ENCODE data around the gene SORCS1.

GRCh38 chr10:106804992-106805582 lies 359.4 kb downstream of the SORCS1 start:
- TF ChIP-seq CTCF (IDR thresholded peaks at IDR 0.05; ENCODE audit: insufficient read depth, low read depth, low read length) = no peak
- TF ChIP-seq EZH2 (IDR thresholded peaks at IDR 0.05; ENCODE audit: insufficient read depth, low read length) = no peak
